Gastroesophageal sphincter (tissue), 3 donors: ENCODE data around the gene LRRC4B.

Source experiments
- EP300 ChIP-seq: sonication (generic); formaldehyde crosslinking; IDR thresholded peaks from one replicate; pipeline ENCODE4 v1.6.1; 2017; ENCODE audit warnings: antibody characterized with exemption, mild to moderate bottlenecking
- POLR2A ChIP-seq, 2 donors: fragments of 450-650 bp; IDR thresholded peaks; one replicate each; pipeline ENCODE4 v1.6.1; 2017; ENCODE audit warnings: antibody characterized with exemption in 2 of 2, mild to moderate bottlenecking in 2 of 2, moderate library complexity in 1 of 2
- POLR2AphosphoS5 ChIP-seq: sonication (generic); formaldehyde crosslinking; IDR thresholded peaks from one replicate; pipeline ENCODE4 v1.6.1; 2017; ENCODE audit warnings: antibody characterized with exemption
- TF ChIP-seq, protein P1 (sequence below), 4 experiments: fragments of 200-600 bp in 2 of 4; fragments of 450-650 bp in 2 of 4; sonication (generic) in 1 of 4; IDR thresholded peaks; one replicate each; pipeline ENCODE4 v1.5.1; 2017 to 2019; ENCODE audit warnings: antibody characterized with exemption in 4 of 4, mild to moderate bottlenecking in 2 of 4, moderate library complexity in 2 of 4

DNA sequence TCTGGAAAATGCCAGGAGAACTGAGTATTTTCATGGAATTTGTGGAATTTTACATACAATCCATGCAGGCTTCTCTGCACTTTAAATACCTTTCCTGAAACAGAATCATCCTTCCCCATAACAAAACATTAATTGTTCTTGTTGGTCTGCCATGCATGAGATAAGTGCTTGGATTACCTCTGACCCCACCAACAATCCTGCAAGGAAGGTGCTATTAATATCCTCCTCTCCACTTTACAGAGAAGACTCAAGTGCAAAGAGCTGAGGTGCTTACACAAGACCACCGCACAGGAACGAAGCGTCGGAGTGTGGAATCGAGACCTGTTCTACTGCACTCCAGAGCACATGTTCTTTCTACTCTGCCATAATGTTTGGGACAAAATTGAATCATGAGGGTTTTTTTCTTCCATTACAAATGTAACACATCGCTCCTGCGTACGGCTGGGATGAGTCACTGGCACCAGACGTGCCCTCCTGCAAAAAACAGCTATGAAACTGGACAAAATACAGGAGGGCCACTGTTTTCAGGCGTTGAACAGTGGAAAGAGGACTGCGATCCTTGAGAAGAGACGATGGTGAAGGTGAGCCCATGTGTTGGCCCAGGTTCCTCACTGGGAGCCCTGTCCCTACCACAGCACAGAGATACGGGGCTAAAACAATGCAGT lies 12.9 kb upstream of the LRRC4B start:
- TF ChIP-seq, protein P1, sequence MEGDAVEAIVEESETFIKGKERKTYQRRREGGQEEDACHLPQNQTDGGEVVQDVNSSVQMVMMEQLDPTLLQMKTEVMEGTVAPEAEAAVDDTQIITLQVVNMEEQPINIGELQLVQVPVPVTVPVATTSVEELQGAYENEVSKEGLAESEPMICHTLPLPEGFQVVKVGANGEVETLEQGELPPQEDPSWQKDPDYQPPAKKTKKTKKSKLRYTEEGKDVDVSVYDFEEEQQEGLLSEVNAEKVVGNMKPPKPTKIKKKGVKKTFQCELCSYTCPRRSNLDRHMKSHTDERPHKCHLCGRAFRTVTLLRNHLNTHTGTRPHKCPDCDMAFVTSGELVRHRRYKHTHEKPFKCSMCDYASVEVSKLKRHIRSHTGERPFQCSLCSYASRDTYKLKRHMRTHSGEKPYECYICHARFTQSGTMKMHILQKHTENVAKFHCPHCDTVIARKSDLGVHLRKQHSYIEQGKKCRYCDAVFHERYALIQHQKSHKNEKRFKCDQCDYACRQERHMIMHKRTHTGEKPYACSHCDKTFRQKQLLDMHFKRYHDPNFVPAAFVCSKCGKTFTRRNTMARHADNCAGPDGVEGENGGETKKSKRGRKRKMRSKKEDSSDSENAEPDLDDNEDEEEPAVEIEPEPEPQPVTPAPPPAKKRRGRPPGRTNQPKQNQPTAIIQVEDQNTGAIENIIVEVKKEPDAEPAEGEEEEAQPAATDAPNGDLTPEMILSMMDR (IDR thresholded peaks at IDR 0.05): no peak
- TF ChIP-seq POLR2A (IDR thresholded peaks at IDR 0.05) (no peak), POLR2AphosphoS5 (no peak), EP300 (no peak)
